ENCODE measurements around the gene STN1. TPM values are rescaled to one million over a fixed set of nuclear protein-coding genes. Genes with fewer than 3 reads are reported as not detected.
"Not testable (repeated sequence)": the region's sequence is repeated elsewhere in the genome, so short reads cannot be mapped to it uniquely, and the experiment has no call there.

The STN1 gene
- polyA plus RNA-seq, 5 donors, result 25.2 to 31.4 (median 29.6) TPM

DNA sequence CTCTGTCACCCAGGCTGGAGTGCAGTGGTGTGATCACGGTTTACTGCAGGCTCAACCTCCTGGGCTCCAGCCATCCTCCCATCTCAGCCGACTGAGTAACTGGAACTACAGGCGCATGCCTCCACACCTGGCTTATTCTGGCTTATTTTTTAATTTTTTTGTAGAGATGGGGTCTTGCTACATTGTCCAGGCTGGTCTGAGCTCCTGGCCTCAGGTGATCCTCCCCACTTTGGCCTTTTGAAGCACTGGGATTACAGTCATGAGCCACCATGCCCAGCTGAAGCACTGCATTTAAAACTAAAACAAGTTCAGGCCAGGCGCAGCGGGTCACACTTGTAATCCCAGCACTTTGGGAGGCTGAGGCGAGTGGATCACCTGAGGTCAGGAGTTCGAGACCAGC lies 70.6 kb downstream of the STN1 start:
- DNase-seq, result no peak

DNA sequence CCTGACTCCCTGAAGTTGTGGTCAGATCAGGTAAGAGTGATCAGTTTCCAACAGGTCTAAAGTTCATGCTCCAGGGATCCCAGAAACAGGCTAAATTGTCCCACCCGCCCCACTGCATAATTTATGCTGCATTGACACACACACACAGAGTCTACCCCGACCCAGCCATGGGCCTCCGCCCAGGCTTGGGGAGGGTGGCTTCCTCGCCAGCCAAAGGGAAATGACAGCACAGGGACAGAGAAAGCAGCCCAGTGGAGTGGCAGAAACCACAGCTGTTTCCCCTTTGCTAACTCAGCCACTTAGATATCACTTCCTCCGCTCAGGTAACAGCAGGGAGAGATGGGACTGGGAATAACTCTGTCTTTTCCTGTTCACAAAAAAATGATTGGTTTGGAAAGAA lies 72.0 kb downstream of the STN1 start:
- DNase-seq, result no peak

DNA sequence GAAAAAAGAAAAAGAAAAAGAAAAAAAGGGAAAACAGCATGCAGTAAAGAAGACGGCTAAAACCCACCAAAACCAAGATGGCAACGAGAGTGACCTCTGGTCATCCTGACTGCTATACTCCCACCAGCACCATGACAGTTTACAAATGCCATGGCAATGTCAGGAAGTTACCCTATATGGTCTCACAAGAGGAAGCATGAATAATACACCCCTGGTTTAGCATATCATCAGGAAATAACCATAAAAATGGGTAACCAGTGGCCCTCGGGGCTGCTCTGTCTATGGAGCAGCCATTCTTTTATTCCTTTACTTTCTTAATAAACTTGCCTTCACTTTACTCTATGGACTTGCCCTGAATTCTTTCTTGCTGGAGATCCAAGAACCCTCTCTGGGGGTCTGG lies 72.6 kb downstream of the STN1 start:
- DNase-seq, result not testable (repeated sequence)

DNA sequence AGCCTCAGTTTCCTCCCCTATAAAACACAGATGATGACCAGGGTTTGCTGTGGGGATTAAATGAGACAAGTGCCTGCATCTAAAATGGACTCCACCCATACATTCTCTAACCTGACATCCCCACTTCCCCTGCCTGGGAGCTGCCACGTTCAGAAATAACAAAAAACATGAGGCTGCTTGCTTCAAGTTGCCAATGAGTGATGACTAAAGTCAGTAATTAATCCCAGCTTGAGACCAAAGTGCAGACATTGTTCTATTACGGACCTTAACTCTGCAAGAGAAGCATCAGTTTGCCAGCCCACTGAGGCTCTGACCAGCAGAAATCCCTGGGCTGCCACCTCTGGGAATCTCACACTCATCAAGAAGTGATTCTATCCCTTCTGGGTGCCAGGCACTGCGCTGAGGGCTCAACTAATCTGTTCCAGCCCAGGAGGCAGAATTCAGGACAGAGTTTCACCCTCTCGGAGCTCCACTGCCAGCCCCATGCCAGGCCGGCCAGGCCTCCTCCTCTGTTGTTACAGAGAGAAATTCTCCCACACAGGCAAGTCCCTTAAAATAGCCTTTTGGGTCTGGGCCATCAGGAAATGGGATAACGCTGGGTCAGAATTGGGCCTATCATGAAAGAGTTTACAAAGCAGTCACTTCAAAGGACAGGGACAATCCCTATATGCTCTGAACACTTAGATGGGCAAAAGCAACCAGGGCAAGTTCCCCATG lies 74.0 kb downstream of the STN1 start:
- no peak for DNase-seq

DNA sequence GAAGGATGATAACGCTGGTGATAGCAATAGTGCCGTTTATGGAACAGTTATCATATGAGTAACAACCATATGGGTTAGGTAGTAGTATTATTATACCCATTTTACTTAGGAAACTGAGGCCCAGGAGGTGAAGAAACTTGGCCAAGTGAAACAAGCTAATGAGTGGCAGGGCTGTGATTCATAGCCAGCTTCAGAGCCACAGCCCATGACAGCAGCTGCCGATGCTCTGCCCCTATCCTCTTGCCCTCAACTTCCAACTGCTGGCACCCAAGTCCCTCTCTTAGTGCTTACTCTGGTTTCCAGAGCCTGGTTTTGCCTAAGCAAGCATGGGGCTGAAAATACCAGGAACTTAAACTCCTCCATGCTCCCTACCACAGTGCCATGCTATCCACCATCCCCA lies 74.9 kb downstream of the STN1 start:
- DNase-seq, result no peak

DNA sequence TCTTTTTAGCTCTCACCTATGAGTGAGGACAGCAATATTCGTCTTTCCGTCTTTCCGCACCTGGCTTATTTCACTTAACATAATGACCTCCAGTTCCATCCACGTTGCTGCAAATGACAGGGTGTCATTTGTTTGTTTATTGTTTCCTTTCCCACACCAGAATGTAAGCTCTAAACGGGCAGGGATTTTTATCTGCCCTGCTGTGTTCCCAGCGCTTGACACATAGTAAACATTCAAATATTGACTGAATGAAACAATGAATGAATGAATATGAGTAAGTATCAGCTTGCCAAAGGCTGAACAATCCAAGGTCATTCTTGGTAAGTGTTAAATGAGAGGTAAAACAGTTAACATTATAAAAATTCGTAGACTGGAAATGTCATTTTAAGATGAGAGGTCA lies 75.4 kb downstream of the STN1 start:
- DNase-seq, result no peak

DNA sequence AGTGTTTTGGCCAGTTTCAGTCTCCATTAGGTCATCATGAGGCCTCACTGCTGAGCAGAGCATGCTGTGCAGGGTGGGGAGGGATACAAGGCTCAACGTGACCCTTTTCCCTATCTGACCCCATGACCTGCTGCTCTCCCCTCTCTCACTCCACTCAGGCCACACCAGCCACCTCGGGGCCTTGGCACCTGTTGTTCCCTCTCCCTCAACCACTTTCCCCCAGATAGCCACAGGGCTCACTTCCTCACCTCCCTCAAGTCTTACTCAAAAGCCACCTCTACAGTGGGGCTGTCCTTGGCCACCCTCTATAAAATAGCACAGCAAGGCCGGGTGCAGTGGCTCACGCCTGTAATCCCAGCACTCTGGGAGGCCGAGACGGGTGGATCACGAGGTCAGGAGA lies 76.5 kb downstream of the STN1 start:
- DNase-seq, result no peak

DNA sequence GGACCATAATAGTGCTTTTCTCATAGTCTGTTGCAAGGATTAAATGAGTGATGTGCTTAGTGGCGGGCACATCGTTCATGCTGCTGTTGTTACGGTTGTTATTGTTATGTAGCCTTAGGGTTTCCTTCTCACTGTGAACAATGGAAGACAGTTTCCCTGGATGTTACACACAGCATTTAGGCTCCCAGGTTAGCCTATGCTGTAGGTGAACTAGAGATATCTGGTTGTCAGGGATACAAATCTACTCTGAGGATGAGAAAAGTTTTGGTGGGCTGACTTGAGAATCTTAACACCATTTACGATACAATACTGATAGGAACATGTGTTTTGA lies 77.3 kb downstream of the STN1 start:
- DNase-seq, result no peak

DNA sequence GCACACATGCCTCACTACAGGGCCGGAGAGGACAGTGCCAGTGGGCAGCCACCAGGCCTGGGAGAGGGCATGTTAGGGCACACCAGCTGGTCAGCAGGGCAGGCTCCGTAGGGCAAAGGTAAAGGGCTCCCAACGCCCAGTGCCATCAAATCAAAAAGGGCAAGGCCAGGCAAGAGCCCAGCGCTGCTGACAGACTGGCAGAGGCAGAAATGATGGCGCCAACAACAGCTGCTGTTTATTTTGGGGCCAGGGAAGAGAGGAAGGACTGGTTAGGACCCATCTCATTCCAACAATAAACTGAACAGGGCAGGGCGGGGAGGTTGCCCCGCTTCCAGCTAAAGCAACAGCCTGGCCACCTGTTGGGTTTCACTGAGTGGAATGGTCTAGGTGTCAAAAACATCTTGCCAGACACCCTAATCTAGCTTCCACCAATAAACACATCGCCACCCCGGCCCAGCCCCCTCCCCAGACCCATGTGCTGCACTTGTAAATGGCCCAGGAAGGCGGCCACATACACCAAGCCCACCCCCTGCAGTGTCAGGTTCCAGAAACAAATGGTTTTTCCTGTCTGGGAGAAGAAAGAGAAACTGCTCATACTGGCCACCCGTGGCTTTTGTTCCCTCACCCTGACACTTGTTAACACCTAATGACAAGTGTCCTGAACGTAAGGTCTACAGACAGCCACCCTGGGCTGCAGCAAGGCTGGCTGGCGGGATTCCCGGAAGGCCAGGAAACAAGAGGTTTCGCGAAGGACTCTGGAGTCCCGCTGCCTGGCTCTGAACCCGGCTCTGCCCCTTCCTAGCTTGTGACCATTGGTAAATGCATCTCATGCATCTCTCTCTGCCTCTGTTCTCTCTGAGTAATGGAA lies 77.9 kb downstream of the STN1 start:
- no peak for DNase-seq

DNA sequence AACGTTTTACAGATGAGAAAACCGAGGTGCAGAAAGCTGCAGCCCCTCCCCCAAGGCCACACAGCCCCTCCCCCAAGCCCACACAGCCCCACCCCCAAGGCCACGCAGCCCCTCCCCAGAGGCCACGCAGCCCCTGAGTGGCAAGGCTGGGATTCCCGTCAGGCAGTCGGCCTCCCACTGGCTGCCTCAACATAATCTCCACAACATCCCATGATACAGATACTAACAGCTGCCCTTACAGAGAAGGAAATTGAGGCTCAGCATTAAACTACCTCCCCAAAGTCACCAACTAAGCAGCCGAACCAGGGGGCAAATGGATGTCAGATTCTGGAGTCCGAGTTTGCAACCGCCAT lies 78.5 kb downstream of the STN1 start:
- DNase-seq, result no peak

DNA sequence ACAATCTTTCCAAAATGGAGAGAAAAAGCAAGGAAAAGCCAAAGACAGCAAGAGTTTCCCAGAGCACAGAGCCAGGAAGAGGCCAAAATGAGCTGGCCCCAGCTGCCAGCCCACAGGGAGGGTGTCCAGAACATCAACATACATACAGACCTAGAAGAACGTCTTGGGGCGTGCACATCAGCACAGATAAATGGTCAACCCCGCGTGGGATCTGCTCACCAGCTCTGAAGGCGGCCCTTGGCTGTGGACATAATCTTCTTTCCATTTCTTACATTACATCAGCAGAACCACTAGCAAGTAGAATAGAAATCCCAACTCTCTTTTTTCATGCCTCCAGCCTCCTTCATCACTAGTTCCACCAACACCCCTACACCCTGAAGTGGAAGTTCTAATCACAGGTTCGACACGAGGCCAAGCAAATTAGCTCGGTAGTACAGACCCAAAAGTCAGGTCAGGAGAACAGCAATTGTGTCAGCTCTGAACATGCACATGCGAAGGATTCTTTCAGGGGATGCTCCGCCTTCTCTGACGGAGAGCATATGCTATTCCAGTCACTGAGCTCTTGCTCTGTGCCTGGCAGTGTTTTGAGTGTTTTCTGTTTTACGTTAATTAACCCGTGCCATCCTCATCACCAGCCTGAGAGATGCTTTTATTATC lies 79.0 kb downstream of the STN1 start:
- no peak for DNase-seq

DNA sequence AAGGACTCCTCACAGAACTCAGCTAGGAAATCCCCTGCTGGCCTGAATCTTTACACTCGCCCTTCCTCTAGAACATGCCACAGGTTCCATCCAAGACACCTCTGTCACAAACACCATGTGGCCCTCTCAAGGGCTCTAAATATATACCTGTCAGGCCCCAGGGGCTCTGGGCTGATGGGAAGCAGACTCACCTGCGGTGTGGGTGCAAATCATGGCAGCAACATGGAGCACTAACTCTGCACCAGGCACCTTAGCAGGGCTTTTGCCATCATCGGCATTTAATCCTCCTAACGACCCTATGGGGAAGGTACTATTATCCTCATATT lies 80.0 kb downstream of the STN1 start:
- no peak for DNase-seq

DNA sequence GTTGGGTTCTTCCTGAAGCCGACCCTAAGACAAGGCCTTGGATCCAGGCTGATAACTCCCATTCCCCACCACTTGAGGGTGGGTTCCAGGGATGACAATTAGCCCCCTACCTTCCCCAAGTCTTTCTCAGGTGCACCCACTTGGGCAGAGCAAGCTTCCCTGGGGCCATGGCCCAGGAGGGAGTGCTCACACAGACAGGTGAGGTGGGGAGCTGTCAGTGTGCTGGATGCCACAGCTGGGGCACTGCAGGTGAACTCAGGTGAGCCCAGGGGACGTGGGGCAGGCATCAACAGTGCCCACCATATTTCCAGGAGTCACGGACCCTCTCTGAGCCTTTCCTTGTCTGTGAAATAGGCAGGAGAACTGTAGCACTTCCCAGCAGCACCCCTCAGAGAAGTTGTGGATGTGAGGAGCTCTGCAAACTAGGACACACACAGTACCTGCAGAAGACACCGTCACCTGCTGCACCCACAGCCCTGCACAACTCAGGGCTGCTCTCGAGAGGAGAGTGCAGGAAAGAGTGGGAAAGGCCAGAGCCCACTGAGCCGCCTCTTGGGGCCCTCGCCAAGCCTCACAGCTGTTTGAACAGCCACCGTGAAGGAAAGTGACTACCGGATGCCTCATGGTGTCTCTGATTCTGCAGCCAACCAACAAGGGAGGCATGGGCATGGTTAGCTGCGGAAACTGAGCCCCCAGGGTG lies 80.5 kb downstream of the STN1 start:
- no peak for DNase-seq

DNA sequence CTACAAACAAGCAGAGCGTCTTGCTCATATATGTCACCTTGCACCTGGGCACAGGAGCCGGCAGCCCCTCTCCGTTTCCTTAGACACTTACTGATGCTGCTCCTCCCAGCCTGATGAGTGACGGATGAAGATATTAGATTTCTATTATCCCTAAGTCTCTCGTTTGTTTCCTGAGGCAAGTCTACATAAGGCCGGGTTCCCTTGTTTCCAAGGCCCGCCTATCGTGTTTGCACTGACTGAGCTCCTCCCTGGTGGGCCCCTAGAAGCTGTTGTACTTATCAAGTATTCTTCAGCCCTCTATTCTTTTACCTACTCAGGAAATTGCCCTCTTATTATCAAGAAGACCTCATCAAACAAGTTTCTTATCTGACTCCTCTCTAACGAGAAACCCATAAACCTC lies 81.1 kb downstream of the STN1 start:
- DNase-seq, result no peak

DNA sequence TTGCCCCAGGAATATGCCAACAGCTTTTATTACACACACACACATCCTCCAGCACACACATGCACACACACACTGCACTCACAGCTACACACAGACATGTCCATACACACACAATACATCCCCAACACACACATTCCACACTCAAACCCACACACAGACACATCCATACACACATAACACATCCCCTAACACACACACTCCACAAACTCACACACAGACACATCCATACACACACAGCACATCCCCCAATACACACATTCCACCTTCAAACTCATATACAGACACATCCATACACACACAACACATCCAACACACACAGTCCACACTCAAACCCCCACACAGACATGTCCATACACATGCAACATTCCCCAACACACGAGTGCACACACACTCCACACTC lies 81.7 kb downstream of the STN1 start:
- no peak for DNase-seq

DNA sequence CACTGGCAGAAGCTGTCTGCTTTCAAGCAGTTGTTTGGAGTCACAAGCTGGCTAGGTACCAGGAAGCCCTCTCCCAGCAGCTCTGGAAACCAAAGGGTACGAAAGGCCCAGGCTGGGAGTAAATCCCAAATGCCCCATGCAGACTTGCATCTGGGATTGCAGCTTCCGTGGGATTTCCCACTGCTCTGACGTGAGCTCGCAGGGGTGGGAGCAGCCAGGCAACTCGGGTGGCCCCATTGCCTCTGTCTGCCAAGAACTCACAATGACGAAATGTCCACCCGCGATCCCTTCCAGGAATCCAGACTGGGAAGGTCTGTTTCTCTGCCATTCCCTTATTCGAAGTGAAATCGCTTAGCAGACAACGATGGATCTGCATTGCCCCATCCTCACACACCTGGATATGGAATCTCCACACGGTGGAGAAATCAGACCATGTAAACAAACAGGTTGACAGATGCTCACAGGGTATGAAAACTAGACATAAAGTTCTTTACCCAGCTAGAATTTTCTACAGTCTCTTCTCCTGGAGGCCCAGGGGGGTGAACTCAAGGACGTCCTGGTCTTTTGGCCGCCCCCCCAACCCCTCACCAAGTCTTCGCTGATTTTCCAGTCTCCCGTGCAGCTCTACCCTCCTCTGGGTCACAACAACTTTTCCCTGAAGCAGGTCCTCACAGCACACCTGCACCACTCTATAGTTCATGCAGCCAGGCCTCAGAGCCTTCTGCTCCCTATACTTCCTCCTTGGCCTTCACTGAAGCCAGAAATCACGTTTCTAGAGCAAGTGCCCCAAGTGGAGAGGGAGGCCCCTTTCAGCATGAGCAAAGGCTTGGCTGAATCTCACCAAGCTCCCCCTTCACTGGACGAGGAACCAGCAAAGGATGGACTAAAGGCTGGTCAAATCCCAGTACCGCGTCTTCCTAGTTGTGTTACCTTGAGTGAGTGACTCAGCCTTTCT lies 82.6 kb downstream of the STN1 start:
- DNase-seq, result peak; percentile 74

DNA sequence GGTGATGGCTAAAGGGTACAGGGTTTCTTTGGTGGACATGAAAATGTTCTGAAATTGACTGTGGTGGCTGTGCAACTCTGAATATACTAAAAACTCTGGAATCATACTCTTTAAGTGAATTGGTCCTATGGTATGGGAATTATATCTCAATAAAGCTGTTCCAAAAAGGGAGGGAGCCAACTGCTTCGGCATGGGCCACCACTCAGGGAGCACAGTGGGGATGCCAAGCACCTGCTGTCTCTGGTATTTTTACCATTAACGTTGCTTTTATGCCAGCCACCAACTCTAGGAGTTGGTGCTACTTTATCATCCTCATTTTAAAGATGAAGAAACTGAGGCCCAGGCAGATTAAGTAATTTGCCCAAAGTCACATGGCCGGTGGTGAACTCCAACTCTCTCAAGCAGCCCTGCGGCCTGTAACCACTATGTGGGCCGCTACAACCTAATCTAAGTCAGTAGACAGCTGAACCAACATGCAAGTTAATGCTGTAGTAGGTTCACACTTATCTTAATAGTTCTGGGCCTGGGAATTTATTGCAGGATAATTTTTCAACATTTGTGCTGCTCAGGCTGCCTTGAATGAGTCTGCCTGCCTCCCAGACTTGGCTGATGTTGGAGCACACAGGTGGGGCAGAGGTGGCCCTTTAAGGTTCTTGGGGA lies 83.4 kb downstream of the STN1 start:
- no peak for DNase-seq

DNA sequence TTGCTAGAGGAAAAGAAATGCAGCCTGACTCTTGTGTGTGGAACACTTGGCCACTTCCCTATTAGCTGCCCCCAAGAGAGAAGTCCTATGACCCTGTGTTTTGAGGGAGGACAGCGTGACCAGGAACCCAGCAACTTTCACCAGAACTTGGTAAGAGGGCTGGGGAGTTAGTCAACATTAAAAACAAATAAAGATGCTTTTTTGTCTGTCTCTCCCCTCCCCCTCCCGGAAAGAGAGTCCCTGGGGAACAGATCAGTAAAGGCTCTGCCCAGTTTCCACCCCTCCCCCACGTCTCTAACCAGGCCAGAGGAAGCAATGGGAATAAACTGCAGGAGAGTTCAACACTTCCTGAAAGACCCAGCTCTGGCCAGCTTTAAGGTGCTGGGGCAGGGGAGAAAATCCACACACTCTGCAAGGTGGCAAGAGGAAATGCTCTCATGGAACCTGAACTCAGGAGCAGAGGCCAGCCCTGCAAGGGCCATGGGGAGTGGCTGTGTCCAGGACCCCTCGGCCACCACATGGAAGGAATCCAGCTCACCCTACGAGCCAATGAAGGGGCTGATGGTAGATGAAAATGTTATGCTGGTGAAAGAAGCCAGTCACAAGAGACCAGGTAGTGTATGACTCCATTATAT lies 84.1 kb downstream of the STN1 start:
- DNase-seq, result no peak

DNA sequence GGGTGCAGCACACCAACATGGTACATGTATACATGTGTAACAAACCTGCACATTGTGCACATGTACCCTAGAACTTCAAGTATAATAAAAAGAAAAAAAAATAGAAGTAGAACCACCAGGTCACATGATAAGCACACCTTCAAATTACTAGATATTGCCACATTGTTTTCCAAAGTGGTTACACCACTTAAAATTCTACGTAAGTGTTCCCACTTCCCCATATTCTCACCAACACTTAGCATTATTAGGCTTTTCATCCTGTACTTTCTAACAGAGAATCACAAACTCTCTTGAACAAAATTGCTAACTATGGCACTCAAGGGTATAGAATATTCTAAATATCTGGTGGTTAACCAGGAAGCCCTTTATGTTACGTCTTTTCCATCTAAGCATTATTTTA lies 85.2 kb downstream of the STN1 start:
- DNase-seq, result no peak

Measured in right lung (tissue), 5 donors.